Suprapubic skin (tissue), 4 donors: ENCODE data around the gene CYTH1. TPM values are rescaled to one million over a fixed set of nuclear protein-coding genes. Genes with fewer than 3 reads are reported as not detected.

Experiments used
- DNase-seq, 2 donors: peaks; one replicate each; pipeline ENCODE4 v3.0.0-alpha.2; 2019; ENCODE audit warnings: low spot score in 2 of 2
- H3K27ac ChIP-seq: fragments of 200-600 bp; sonication (generic); one replicate; pipeline ENCODE4 v1.5.1; 2019
- H3K27me3 ChIP-seq: fragments of 200-600 bp; sonication (generic); one replicate; pipeline ENCODE4 v1.5.1; 2019
- H3K36me3 ChIP-seq: fragments of 200-600 bp; sonication (generic); one replicate; pipeline ENCODE4 v1.5.1; 2019
- H3K4me1 ChIP-seq: fragments of 200-600 bp; sonication (generic); one replicate; pipeline ENCODE4 v1.5.1; 2019
- H3K4me3 ChIP-seq: fragments of 200-600 bp; sonication (generic); one replicate; pipeline ENCODE4 v1.5.1; 2019; ENCODE audit warnings: mild to moderate bottlenecking
- H3K9me3 ChIP-seq: fragments of 200-600 bp; sonication (generic); one replicate; pipeline ENCODE4 v1.5.1; 2019
- CTCF ChIP-seq, 2 donors: fragments of 200-600 bp in 1 of 2; fragments of 450-650 bp in 1 of 2; sonication (generic) in 1 of 2; IDR thresholded peaks; one replicate each; pipeline ENCODE4 v1.5.1; 2016 to 2019; ENCODE audit warnings: antibody characterized with exemption in 2 of 2, mild to moderate bottlenecking in 1 of 2, moderate library complexity in 1 of 2
- EP300 ChIP-seq: sonication (generic); formaldehyde crosslinking; IDR thresholded peaks from one replicate; pipeline ENCODE4 v1.6.1; 2017; ENCODE audit warnings: antibody characterized with exemption
- POLR2A ChIP-seq, 2 donors: fragments of 450-650 bp; IDR thresholded peaks; one replicate each; pipeline ENCODE4 v1.6.1; 2017; ENCODE audit warnings: antibody characterized with exemption in 2 of 2, mild to moderate bottlenecking in 2 of 2, moderate library complexity in 2 of 2
- POLR2AphosphoS5 ChIP-seq, 3 donors: sonication (generic); formaldehyde crosslinking; IDR thresholded peaks; one replicate each; pipeline ENCODE4 v1.6.1; 2017; ENCODE audit warnings: antibody characterized with exemption in 3 of 3
- WGBS: methylation state at CpG from one replicate; pipeline ENCODE4 v1.1.5; 2018; 5-methylcytosine and 5-hydroxymethylcytosine counted together
- total RNA-seq, 4 donors: library from RNA; depleted of rRNA; stranded (reverse); fragments of >200 nt; gene quantifications; one replicate each; pipeline ENCODE4 v1.1.0, GENCODE V29; 2016

CYTH1 gene
- total RNA-seq, 4 donors from 2014 or later = 57.6 to 88.6 (median 74.9) TPM

- no peaks in the 10 kb centered on the region for H3K36me3 ChIP-seq
- peak overlapping the region; percentile 44 for H3K27ac ChIP-seq
- H3K4me1 ChIP-seq = peaks cover 67% of the 10 kb centered on the region
- no peaks in the 10 kb centered on the region for H3K27me3 ChIP-seq
- TF ChIP-seq EP300 (no peak), POLR2A (IDR thresholded peaks at IDR 0.05) (no peak), POLR2AphosphoS5 (IDR thresholded peaks at IDR 0.05) (no peak), CTCF (IDR thresholded peaks at IDR 0.05) (no peak)
- WGBS = 93% methylated on average over 5 of the region's 5 CpGs
- H3K4me3 ChIP-seq = no peak overlapping the region
- H3K9me3 ChIP-seq = no peaks in the 10 kb centered on the region
- DNase-seq = no peak
These were observed 15.3 kb downstream of the CYTH1 start for GRCh38 chr17:78766743-78767294.

GRCh38 chr17:78766225-78766624, 15.8 kb downstream of the CYTH1 start:
- H3K36me3 ChIP-seq = no peaks in the 10 kb centered on the region
- no peak overlapping the region for H3K4me3 ChIP-seq
- WGBS = 54% methylated on average over 2 of the region's 2 CpGs
- TF ChIP-seq POLR2AphosphoS5 (IDR thresholded peaks at IDR 0.05) (no peak), EP300 (no peak), POLR2A (IDR thresholded peaks at IDR 0.05) (no peak), CTCF (IDR thresholded peaks at IDR 0.05) (no peak)
- peaks cover 67% of the 10 kb centered on the region for H3K4me1 ChIP-seq
- H3K27me3 ChIP-seq = no peaks in the 10 kb centered on the region
- DNase-seq = no peak
- no peaks in the 10 kb centered on the region for H3K9me3 ChIP-seq
- peak overlapping the region; percentile 44 for H3K27ac ChIP-seq

- H3K36me3 ChIP-seq = no peaks in the 10 kb centered on the region
- peak overlapping the region; percentile 44 for H3K27ac ChIP-seq
- no peaks in the 10 kb centered on the region for H3K27me3 ChIP-seq
- no peaks in the 10 kb centered on the region for H3K9me3 ChIP-seq
- H3K4me1 ChIP-seq = peaks cover 70% of the 10 kb centered on the region
- 63% methylated on average over 3 of the region's 3 CpGs for WGBS
- no peak overlapping the region for H3K4me3 ChIP-seq
- DNase-seq = no peak
- no peak for TF ChIP-seq POLR2AphosphoS5 (IDR thresholded peaks at IDR 0.05)
- TF ChIP-seq POLR2A (IDR thresholded peaks at IDR 0.05) = no peak
- TF ChIP-seq EP300 = no peak
- no peak for TF ChIP-seq CTCF (IDR thresholded peaks at IDR 0.05)
These were observed 16.3 kb downstream of the CYTH1 start for GRCh38 chr17:78765821-78766220.

- no peak for DNase-seq
- peaks cover 72% of the 10 kb centered on the region for H3K4me1 ChIP-seq
- no peaks in the 10 kb centered on the region for H3K9me3 ChIP-seq
- H3K4me3 ChIP-seq = no peak overlapping the region
- TF ChIP-seq EP300 (no peak), CTCF (IDR thresholded peaks at IDR 0.05) (no peak), POLR2AphosphoS5 (IDR thresholded peaks at IDR 0.05) (no peak), POLR2A (IDR thresholded peaks at IDR 0.05) (no peak)
- WGBS = 88% methylated on average over 8 of the region's 8 CpGs
- no peak overlapping the region for H3K27ac ChIP-seq
- no peaks in the 10 kb centered on the region for H3K27me3 ChIP-seq
- H3K36me3 ChIP-seq = no peaks in the 10 kb centered on the region
These were observed 17.2 kb downstream of the CYTH1 start for GRCh38 chr17:78764871-78765270.

GRCh38 chr17:78763561-78763960, 18.5 kb downstream of the CYTH1 start:
- H3K9me3 ChIP-seq = no peaks in the 10 kb centered on the region
- H3K27ac ChIP-seq = no peak overlapping the region
- no peaks in the 10 kb centered on the region for H3K27me3 ChIP-seq
- WGBS = 93% methylated on average over 3 of the region's 3 CpGs
- H3K4me1 ChIP-seq = peaks cover 71% of the 10 kb centered on the region
- H3K4me3 ChIP-seq = no peak overlapping the region
- DNase-seq = no peak
- H3K36me3 ChIP-seq = no peaks in the 10 kb centered on the region
- TF ChIP-seq CTCF (IDR thresholded peaks at IDR 0.05) = no peak
